Measurements from ENCODE around the gene CLCC1.

DNA sequence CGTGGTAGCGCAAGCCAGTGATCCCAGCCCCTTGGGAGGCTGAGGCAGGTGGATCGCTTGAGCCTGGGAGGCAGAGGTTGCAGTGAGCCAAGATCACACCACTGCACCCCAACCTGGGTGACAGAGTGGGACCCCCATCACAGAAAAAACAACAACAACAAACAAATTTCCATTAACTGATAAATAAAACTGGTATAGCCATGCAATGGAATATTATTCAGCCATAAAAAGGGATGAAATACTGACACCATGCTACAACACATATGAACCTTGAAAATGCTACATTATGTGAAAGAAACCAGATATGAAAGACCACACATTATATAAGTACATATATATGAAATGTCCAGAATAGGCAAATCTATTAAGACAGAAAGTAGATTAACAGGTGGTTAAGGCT, 12.0 kb downstream of the CLCC1 start:
- TF ChIP-seq, protein P1, sequence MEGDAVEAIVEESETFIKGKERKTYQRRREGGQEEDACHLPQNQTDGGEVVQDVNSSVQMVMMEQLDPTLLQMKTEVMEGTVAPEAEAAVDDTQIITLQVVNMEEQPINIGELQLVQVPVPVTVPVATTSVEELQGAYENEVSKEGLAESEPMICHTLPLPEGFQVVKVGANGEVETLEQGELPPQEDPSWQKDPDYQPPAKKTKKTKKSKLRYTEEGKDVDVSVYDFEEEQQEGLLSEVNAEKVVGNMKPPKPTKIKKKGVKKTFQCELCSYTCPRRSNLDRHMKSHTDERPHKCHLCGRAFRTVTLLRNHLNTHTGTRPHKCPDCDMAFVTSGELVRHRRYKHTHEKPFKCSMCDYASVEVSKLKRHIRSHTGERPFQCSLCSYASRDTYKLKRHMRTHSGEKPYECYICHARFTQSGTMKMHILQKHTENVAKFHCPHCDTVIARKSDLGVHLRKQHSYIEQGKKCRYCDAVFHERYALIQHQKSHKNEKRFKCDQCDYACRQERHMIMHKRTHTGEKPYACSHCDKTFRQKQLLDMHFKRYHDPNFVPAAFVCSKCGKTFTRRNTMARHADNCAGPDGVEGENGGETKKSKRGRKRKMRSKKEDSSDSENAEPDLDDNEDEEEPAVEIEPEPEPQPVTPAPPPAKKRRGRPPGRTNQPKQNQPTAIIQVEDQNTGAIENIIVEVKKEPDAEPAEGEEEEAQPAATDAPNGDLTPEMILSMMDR (IDR thresholded peaks at IDR 0.05): no peak
- no peak for TF ChIP-seq POLR2A (IDR thresholded peaks at IDR 0.05)

Data from adrenal gland (tissue), 5 donors.